HepG2 (cell line): Measurements from ENCODE around the gene DOCK4. TPM values are rescaled to one million over a fixed set of nuclear protein-coding genes. Genes with fewer than 3 reads are reported as not detected.
A peak's percentile ranks its signal among the peaks of the same experiment; 100 is the strongest.

Source experiments
- ATM ChIP-seq: fragments of 450-650 bp; IDR thresholded peaks from 2 replicates; pipeline ENCODE4 v1.7.1; 2017; ENCODE audit warnings: mild to moderate bottlenecking, borderline replicate concordance
- CBX1 ChIP-seq: IDR thresholded peaks from one replicate; pipeline ENCODE4 v1.6.1; 2016; ENCODE audit warnings: antibody characterized with exemption, low read depth
- CENPX ChIP-seq: sonication (generic); formaldehyde crosslinking; IDR thresholded peaks from 2 replicates; pipeline ENCODE4 v1.9.0; 2021; ENCODE audit warnings: mild to moderate bottlenecking, missing genetic modification reagents, moderate library complexity
- FOXA3 ChIP-seq: IDR thresholded peaks from 2 replicates; pipeline ENCODE4 v1.6.1; 2016; ENCODE audit warnings: missing genetic modification reagents, missing compliant biosample characterization
- FOXP1 ChIP-seq, 2 experiments: fragments of 450-650 bp in 1 of 2; IDR thresholded peaks; 2 replicates each; pipeline ENCODE4 v1.6.1; 2017 to 2018; ENCODE audit warnings: antibody characterized with exemption in 1 of 2
- MED1 ChIP-seq: sonication (generic); formaldehyde crosslinking; IDR thresholded peaks from 2 replicates; pipeline ENCODE4 v1.4.0; 2020; ENCODE audit warnings: missing genetic modification reagents
- ONECUT2 ChIP-seq: sonication (generic); formaldehyde crosslinking; IDR thresholded peaks from 2 replicates; pipeline ENCODE4 v1.4.0; 2020; ENCODE audit warnings: missing genetic modification reagents
- SAP130 ChIP-seq: IDR thresholded peaks from 2 replicates; pipeline ENCODE4 v1.6.1; 2016; ENCODE audit warnings: low read depth
- ZBTB20 ChIP-seq: sonication (generic); formaldehyde crosslinking; IDR thresholded peaks from 2 replicates; pipeline ENCODE4 v1.8.1; 2023; ENCODE audit warnings: missing genetic modification reagents, low read depth, mild to moderate bottlenecking, borderline replicate concordance
- ZMYM3 ChIP-seq: sonication (generic); formaldehyde crosslinking; IDR thresholded peaks from 2 replicates; pipeline ENCODE4 v1.5.1; 2020; ENCODE audit warnings: mild to moderate bottlenecking, missing genetic modification reagents
- ZNF12 ChIP-seq: sonication (generic); formaldehyde crosslinking; IDR thresholded peaks from 2 replicates; pipeline ENCODE4 v1.5.0; 2020; ENCODE audit warnings: missing genetic modification reagents
- ZNF614 ChIP-seq: IDR thresholded peaks from 2 replicates; pipeline ENCODE4 v1.6.1; 2018; ENCODE audit warnings: missing biosample characterization, missing genetic modification reagents, inconsistent platforms, borderline replicate concordance
- polyA plus RNA-seq, 8 experiments: library from polyadenylated mRNA; depleted of rRNA in 3 of 8; stranded (reverse) in 7 of 8; unstranded in 1 of 8; fragments of >200 nt; fragmentation: Illumina TruSeq in 4 of 8; extraction: Trizol in 4 of 8; gene quantifications; 2 replicates each; pipeline versions ENCODE4 v1.2.1 to v1.2.3, GENCODE V29; 2011 to 2016; ENCODE audit warnings: low read depth in 4 of 8, missing spikeins in 1 of 8, mixed read lengths in 1 of 8; ENCODE audit not compliant: insufficient read depth in 1 of 8
- total RNA-seq, 5 experiments: library from RNA; depleted of rRNA; stranded (reverse); fragments of >200 nt; fragmentation: Illumina TruSeq; extraction: Trizol; gene quantifications; 2 replicates each; pipeline ENCODE4 v1.2.3, GENCODE V29; 2016; ENCODE audit warnings: low read depth in 1 of 5
- TF ChIP-seq, protein P1 (sequence below): sonication (generic); formaldehyde crosslinking; IDR thresholded peaks from 2 replicates; pipeline ENCODE4 v1.5.1; 2020; ENCODE audit warnings: mild to moderate bottlenecking, missing genetic modification reagents
- TF ChIP-seq, protein P2 (sequence below): sonication (generic); formaldehyde crosslinking; IDR thresholded peaks from 2 replicates; pipeline ENCODE4 v1.5.1; 2020; ENCODE audit warnings: mild to moderate bottlenecking, missing genetic modification reagents, borderline replicate concordance
- TF ChIP-seq, protein P3 (sequence below), 2 experiments: sonication (generic) in 1 of 2; formaldehyde crosslinking in 1 of 2; IDR thresholded peaks; 2 replicates each; pipeline versions ENCODE4 v1.6.1 to v1.9.0; 2014 to 2022; ENCODE audit warnings: antibody characterized with exemption in 1 of 2, borderline replicate concordance in 1 of 2, inconsistent platforms in 1 of 2, low read depth in 1 of 2, missing genetic modification reagents in 1 of 2

DOCK4 gene
- total and polyA plus RNA-seq, 2 of the 13 experiments (the other 11 are each of a cell fraction or from before 2014, with no cell fraction given) = 13.5 to 17.4 TPM

DNA sequence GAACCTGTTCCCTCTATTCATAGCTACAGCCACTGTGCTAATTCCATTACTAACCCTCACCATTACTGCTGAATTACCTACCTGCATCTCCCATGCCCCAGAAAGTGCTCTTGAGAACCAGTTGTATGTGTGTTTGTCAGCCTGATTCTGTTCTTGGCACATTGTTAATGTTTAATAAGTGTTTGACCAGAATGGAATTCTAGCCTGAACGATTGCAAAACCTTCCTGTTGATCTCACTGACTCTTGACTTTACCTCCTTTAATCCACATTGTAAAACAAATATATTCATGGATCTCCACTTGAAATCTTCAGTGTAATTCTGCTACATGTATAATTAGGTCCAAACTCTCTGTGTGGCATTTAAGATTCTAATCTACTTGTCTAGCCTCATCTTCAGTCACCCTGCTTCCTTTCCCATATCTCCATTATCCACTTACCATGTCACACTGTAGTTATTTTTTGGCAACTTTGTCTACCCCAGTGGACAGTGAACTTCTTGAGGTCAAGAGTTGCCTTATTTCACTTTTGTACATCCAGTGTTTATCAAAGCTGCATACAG, 5.2 kb upstream of the DOCK4 start (continued):
- TF ChIP-seq, protein P1, sequence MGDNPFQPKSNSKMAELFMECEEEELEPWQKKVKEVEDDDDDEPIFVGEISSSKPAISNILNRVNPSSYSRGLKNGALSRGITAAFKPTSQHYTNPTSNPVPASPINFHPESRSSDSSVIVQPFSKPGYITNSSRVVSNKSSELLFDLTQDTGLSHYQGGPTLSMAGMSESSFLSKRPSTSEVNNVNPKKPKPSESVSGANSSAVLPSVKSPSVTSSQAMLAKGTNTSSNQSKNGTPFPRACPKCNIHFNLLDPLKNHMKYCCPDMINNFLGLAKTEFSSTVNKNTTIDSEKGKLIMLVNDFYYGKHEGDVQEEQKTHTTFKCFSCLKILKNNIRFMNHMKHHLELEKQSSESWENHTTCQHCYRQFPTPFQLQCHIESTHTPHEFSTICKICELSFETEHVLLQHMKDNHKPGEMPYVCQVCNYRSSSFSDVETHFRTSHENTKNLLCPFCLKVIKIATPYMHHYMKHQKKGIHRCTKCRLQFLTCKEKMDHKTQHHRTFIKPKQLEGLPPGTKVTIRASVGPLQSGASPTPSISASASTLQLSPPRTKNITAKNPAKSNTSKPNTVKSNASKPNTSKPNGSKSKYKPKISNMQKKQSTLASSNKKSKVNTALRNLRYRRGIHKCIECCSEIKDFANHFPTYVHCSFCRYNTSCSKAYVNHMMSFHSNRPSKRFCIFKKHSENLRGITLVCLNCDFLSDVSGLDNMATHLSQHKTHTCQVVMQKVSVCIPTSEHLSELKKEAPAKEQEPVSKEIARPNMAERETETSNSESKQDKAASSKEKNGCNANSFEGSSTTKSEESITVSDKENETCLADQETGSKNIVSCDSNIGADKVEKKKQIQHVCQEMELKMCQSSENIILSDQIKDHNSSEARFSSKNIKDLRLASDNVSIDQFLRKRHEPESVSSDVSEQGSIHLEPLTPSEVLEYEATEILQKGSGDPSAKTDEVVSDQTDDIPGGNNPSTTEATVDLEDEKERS (CRISPR knock-in tag) = peak; percentile 91
- TF ChIP-seq ATM (no peak), FOXA3 (CRISPR knock-in tag) (peak; percentile 88), ONECUT2 (0 out of 2 replicates have a peak, but pooled peaks have one; percentile 19), ZNF12 (CRISPR knock-in tag) (0 out of 2 replicates have a peak, but pooled peaks have one; percentile 66), CENPX (CRISPR knock-in tag) (no peak), FOXP1 (IDR thresholded peaks at IDR 0.05) (no peak; the same call in 1 of the 2 replicates), FOXP1 (CRISPR knock-in tag; IDR thresholded peaks at IDR 0.05) (peak; percentile 84), ZBTB20 (peak; percentile 86; the same call in 1 of the 2 replicates), SAP130 (peak; percentile 84), CBX1 (no peak), ZNF614 (CRISPR knock-in tag) (peak; percentile 94), ZMYM3 (CRISPR knock-in tag) (peak; percentile 60), MED1 (CRISPR knock-in tag) (peak; percentile 91)
- TF ChIP-seq, protein P2, sequence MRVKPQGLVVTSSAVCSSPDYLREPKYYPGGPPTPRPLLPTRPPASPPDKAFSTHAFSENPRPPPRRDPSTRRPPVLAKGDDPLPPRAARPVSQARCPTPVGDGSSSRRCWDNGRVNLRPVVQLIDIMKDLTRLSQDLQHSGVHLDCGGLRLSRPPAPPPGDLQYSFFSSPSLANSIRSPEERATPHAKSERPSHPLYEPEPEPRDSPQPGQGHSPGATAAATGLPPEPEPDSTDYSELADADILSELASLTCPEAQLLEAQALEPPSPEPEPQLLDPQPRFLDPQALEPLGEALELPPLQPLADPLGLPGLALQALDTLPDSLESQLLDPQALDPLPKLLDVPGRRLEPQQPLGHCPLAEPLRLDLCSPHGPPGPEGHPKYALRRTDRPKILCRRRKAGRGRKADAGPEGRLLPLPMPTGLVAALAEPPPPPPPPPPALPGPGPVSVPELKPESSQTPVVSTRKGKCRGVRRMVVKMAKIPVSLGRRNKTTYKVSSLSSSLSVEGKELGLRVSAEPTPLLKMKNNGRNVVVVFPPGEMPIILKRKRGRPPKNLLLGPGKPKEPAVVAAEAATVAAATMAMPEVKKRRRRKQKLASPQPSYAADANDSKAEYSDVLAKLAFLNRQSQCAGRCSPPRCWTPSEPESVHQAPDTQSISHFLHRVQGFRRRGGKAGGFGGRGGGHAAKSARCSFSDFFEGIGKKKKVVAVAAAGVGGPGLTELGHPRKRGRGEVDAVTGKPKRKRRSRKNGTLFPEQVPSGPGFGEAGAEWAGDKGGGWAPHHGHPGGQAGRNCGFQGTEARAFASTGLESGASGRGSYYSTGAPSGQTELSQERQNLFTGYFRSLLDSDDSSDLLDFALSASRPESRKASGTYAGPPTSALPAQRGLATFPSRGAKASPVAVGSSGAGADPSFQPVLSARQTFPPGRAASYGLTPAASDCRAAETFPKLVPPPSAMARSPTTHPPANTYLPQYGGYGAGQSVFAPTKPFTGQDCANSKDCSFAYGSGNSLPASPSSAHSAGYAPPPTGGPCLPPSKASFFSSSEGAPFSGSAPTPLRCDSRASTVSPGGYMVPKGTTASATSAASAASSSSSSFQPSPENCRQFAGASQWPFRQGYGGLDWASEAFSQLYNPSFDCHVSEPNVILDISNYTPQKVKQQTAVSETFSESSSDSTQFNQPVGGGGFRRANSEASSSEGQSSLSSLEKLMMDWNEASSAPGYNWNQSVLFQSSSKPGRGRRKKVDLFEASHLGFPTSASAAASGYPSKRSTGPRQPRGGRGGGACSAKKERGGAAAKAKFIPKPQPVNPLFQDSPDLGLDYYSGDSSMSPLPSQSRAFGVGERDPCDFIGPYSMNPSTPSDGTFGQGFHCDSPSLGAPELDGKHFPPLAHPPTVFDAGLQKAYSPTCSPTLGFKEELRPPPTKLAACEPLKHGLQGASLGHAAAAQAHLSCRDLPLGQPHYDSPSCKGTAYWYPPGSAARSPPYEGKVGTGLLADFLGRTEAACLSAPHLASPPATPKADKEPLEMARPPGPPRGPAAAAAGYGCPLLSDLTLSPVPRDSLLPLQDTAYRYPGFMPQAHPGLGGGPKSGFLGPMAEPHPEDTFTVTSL = peak; percentile 95
- TF ChIP-seq, protein P3, sequence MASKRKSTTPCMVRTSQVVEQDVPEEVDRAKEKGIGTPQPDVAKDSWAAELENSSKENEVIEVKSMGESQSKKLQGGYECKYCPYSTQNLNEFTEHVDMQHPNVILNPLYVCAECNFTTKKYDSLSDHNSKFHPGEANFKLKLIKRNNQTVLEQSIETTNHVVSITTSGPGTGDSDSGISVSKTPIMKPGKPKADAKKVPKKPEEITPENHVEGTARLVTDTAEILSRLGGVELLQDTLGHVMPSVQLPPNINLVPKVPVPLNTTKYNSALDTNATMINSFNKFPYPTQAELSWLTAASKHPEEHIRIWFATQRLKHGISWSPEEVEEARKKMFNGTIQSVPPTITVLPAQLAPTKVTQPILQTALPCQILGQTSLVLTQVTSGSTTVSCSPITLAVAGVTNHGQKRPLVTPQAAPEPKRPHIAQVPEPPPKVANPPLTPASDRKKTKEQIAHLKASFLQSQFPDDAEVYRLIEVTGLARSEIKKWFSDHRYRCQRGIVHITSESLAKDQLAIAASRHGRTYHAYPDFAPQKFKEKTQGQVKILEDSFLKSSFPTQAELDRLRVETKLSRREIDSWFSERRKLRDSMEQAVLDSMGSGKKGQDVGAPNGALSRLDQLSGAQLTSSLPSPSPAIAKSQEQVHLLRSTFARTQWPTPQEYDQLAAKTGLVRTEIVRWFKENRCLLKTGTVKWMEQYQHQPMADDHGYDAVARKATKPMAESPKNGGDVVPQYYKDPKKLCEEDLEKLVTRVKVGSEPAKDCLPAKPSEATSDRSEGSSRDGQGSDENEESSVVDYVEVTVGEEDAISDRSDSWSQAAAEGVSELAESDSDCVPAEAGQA (IDR thresholded peaks at IDR 0.05; ENCODE audit: low read depth) = no peak
- TF ChIP-seq, protein P3 (CRISPR knock-in tag; IDR thresholded peaks at IDR 0.05; ENCODE audit: borderline replicate concordance) = peak; percentile 46; the same call in 1 of the 2 replicates
